GM19193 (cell line): ENCODE data around the gene TSHR.

Source experiments
- POLR2A ChIP-seq: IDR thresholded peaks from 4 replicates; pipeline ENCODE4 v1.6.1; 2011; ENCODE audit not compliant: insufficient read depth, insufficient read length; ENCODE audit errors: extremely low read depth

TSHR gene

DNA sequence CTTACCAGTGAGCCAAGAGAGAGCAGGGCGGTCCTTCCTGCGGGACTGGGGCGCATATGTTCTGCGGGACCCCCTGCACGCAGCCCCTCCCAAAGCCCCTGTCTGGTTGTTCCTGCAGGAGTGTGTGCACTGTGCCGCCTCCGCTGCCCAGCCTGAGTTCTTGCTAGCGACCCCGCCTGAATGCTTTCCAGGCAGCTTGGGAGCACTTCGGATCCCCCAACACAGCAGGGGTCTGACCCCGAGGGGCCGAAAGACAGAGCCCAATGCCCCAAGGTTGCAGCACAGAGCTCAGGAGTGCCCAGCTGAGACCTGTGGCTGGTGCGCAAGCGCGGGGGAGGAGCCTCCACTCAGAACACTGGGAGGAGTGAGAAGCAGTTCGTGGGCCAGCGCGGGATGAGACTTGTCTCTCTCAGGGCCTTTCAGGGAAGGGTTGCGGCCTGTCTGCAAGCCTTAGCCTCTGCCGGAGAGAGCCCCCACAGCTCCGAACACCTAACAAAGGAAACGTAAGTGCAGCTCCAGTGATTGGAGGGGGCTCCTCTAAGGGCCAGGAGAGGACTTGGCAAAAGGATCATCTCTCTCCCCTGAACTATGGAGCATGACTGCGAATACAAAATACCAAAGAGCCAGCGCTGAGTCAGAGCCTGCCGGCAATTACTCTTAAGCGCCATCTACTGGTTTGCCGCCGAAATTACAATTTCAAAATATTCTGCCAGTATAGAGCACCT is 214.8 kb downstream of the TSHR start:
- peak; percentile 83 for TF ChIP-seq POLR2A

DNA sequence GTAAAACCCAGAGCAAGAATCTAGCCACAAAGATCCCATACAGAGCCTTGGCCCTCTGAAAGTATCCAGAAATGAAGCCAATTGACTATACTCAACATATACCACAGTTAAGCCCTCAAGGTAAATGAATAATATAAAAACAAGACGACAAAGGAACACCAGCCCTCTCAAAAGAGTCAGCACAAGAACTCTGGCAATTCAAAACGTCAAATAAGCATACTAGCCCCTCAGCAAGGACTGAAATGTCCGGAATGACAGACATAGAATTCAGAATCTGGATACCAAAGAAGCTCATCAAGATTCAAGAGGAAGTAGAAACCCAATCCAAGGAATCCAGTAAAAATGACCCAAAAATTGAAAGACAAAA is 215.4 kb downstream of the TSHR start:
- no peak for TF ChIP-seq POLR2A

DNA sequence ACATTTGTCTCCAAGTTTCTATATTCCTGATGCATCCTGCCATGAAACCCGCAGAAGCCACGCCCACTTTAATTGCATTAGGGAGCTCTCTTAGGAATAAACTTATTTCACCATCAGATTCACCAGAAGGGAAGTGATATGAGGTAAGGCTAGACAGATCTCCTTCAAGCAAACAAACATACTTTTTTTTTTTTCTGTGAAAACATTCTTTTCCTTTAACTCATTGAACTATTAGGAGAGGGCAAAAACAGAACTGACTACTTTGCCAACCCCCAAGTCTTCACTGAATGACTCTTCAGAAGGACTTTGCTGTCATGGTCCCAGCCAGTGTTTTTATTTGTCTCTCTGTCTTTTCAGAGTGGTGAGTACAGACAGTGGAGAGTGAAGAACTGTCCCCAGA is 216.9 kb downstream of the TSHR start:
- no peak for TF ChIP-seq POLR2A

DNA sequence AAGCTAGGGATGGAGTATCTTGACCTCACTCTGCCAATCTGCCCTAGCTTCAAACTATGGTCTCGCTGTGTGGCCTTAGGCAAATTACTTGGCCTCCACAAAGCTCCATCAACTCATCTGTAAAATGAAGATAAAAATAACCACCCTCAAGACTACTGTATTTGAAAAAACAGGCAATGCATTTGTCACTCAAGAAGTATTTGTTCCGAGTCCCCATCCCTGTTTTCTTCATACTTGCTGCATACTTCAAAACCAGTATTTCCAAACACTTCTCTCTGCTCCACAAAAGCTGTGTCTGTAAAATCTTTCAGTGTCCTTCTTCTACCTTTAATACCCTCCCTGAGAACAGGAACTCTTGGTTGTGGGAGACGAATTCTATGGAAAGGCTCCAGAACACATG is 217.5 kb downstream of the TSHR start:
- TF ChIP-seq POLR2A = no peak

DNA sequence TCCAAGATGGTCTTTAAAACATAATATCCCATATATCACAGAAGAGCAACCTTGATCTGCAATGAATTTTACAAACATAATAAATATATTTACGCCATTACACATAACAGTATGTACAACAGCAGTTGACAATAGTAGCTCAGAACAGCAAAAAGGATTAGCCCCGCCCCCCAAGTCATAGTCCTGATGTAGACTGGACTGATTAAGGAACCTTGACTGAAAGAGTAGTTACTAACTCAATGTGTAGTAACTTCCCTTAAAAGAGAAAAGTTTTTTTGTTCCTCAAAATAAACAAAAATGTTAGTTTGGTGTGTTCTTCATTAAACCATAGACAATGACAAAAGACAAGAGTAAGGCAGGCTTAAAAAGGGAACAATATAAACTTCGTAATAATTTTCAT is 220.8 kb downstream of the TSHR start:
- no peak for TF ChIP-seq POLR2A

DNA sequence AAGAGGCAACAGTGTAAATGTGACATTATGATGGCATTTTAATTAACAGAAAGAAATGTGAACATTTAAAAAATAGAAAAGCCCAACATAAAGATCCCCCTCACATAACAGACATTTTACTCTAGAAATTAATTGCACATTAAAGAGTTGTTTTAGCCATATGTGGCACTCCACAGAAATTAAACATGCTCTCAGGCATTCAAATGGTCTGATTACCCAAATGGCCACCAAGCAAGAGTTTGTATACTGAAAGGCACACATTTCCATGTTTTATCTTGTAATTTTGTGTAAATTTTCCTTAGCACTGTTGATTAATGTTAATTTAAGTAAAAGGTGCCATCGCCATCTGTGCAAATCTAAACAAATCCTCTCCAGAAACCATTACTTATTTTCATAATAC is 221.8 kb downstream of the TSHR start:
- no peak for TF ChIP-seq POLR2A

DNA sequence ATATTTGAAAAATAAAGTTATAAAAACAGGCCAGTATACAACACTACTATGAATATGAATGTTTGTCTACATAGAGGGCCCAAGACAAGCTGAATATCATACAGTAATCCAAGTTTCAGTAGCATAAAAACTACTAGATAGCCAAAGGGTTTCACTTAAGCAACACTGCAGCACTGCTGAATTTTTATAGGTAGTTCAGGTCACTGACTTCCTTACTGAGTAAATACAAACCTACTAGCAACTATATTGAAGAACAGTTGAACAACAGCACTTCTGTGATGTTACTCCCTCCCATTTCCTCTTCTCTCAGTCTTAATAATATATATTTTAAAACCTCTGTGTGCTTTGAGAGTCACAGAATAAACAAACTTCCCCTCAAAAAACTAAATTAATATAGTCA is 222.6 kb downstream of the TSHR start:
- no peak for TF ChIP-seq POLR2A

DNA sequence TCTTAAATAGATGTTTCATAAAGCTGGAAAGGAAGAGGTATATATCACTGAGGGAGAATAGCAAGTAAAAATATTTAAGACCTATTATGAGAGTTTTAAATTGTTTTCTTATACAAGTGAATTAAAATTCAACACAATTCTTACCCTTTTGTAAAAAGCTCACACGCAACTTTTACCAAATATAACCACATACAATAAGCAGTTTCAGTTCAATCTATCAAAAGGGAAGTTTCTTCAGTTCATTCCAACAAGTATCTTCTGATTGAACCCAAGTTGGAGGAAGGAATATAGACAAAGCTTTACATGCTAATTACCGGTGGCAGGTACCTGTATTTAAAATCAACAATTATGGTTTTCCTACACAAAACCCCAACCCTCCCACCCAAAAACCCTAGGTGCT is 224.2 kb downstream of the TSHR start:
- TF ChIP-seq POLR2A = no peak

DNA sequence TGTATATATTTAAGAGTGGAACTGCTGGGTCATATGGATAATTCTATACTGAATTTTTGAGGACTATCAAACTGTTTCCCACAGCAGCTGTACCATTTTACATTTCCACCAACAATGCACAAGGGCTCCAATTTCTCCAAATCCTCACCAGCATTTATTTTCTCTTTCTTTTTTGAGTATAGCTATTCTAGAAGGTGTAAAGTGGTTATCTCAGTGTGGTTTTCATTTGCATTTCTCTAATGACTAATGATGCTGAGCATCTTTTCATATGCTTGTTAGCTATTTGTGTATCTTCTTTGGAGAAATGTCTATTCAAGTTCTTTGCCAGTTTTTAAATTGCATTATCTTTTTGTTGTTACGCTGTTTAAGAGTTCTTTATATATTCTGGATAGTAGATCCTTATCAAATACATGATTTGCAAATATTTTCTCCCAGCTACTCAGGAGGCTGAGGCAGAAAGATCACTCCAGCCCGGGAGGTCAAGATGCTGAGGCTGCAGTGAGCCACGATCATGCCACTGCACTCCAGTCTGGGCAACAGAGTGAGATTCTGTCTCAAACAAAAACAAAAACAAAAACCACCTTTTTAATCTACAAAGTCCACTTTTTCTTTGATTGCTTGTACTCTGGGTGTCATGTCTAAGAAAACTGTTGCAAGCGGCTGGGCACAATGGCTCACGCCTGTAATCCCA is 232.6 kb downstream of the TSHR start:
- TF ChIP-seq POLR2A = no peak

DNA sequence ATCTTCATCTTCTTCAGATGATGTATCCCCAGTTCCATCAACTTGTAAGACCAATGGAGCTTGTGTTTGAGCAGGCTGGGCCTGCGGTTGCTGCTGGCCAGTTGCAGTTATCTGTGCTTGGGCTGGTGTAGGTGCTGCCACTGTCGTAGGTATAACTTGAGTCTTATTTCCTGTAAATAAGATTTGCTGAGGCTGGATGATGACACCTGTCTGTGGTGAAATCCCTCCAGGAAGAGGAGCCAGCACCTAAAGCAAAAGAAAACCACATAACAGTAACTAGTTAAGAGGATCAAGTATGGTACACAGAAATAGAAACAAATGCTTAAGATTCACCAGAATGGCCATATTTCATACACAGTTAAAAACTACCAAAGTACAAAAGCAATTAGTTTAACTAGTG is 237.2 kb downstream of the TSHR start:
- no peak for TF ChIP-seq POLR2A

DNA sequence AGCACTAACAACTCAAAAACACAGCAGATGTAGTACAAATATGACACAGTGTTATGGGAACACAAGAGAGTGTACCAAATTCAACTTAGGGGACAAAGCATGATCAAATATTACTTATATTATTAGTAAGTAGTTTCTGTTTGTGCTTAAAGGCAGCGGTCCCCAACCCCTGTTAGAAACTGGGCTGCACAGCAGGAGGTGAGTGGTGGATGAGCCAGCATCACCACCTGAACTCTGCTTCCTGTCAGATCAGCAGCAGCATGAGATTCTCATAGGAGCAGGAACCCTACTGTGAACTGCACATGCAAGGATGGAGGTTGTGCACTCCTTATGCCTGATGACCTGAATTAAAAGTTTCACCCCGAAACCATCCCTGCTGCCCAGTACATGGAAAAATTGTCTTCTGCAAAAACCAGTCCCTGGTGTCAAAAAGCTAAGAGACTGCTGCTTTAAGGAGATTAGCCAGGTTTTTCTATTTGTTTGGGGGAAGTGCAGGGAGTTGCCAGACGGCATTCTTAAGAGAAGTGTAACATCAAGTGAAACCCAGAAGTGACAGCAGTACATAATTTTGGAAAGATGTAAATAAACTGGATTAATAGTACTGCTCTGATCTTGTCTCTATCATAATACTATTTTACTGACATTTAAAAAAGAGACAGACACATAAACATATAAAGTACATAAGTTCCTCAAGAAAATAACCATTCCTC is 238.7 kb downstream of the TSHR start:
- no peak for TF ChIP-seq POLR2A
